NOMO-1 (cell line): Measurements from ENCODE around the gene TAPT1.

ENCODE experiments used
- DNase-seq, 2 experiments: peaks; one replicate each; lab custom pipeline; 2025; ENCODE audit not compliant: unreplicated experiment in 2 of 2; lab: John Stamatoyannopoulos, UW

Gene TAPT1

DNA sequence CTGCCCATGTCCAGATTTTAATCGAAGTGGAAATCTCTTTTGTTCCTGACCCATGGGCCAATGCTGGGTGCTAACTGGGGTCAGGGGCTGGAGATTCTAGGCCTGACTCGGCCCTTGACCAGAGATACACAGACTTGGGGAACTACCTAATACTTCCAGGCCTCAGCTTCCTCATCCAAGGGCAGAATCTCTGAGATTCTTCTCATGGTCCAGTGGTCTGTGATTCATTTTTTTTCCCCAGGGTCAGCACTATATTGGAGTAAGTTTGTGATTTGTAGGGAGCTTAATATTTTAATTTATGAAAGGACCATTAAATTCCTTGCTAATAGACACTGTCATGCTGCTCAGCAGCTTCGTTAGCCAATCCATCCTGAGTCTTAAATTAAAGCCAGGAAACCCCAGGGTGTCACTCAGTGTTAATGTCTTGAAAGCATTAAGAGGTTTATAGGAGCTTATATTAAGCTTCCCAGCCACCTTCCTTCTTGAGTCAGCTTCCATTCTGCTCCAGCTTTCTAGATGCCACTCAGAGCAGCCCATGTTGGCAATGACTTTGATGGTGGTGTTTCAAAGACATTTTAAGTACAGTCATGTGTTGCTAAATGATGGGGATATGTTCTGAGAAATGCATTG lies 115.5 kb downstream of the TAPT1 start:
- DNase-seq: no peak
